Stimulated activated CD8-positive, alpha-beta memory T cell treated with anti-CD3 and anti-CD28 coated beads, Interleukin-15, amount 100 ng/mL, for 4 hours (primary cell): ENCODE measurements around the gene TDRKH.
A peak's percentile ranks its signal among the peaks of the same experiment; 100 is the strongest.
"Not testable (repeated sequence)": the region's sequence is repeated elsewhere in the genome, so short reads cannot be mapped to it uniquely, and the experiment has no call there.

ENCODE experiments used
- DNase-seq, 2 donors: peaks; one replicate each; pipeline ENCODE4 v3.0.0-alpha.2; 2020; ENCODE audit warnings: low read depth in 2 of 2

Gene TDRKH

DNA sequence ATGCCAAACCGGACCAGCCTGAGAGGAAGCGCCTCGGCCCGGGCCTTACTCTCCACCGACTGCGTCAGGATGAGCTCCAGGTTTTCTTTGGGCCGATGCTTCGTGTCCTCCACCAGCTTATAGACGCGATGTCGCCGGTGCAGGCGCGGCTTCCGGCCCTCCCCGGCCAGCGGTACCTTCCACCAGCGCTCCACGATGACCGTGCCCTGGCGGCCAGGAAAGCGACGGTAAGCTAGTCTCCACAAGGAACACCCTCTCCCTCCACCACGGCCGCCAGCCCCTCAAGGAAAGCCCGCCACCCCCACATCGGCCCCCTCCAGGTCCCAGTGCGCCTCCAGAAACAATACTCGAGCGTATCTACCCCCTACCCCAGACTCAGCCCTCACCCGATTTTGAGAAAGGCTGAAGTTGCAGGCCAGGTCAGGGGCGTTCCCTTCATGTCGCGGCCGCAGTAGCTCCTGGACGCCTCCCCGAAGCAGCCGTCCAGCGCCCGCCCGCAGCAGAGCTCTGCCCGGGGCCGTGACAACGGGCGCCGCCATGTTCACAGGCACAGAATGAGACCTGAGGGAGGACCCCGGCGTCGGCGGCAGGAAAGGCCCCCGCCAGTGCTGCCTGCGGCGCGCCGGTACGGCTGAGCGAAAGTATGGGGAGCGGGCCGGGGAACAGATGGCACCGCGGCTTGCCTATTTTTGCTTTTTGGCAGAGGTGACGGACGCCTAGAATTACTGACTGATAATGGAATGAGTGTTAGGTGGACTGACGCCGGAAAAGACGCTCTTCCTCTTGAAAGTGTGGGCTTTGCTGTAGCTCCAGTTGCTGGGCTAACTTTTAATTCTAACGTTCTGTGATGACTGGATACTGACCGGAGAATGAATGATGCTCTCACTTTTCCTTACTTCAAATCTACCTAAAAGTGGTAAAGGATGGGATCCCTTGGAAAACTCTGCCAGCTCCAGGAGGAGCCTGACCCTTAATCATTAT is 27.1 kb downstream of the TDRKH start, which contains the start of gene MRPL9:
MRPL9 (minus strand) TSS at position 556 of the 981 bp plus-strand sequence; CDS start at position 539, 17 bp downstream.
- peak; percentile 66 to 70 for DNase-seq

DNA sequence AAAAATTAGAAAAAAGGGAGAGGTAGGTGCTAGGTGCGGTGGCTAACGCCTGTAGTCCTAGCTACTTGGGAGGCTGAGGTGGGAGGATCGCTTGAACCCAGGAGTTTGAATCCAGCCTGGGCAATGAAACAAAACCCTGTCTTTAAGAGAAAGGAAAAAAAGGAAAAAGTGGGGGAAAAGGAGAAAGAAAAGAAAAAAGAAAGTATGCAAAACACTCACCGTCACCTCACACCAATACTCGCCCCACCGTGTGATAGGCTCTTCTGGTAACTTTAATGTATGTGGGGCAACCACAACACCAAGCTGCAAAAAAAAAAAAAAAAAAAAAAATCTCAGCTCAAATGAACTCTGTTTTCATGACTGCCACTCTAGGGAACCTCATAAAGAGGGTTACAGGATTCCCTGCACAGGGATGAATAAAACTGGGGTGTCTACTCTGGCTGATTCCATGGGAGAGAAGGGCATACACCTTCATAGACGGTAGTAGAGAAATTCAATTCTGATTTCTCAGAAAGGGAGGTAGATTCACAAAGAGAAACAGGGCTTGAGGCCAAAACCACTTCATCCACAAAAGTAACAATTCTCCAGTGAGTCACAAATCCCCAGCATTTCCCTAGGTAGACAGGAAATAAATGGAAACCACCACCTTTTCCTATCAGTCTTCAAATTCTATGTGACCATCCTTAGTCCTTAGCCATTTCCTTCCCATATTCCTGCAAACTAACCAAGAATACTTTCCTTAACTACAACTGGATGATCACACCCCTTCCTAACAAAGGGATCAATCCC is 29.5 kb downstream of the TDRKH start:
- no peak for DNase-seq

DNA sequence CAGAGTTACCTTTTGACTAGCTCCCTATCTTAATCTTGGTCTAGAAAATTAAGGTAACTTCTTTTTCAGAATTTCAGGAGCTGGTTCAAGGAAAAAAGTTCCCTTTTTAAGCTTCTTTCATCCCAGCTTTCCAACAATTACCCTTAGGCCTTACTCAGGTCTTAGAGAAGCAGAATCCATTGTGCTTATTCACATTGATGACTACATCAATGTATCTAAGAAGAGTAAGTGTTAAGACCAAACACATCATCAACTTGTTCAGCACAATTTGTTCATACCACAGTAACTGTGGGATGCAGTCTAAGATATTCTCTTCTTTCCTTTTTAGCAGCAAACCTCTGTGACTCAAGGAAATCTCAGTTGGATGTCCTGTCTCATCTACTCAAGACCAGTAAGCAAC is 31.1 kb downstream of the TDRKH start:
- DNase-seq, result no peak

DNA sequence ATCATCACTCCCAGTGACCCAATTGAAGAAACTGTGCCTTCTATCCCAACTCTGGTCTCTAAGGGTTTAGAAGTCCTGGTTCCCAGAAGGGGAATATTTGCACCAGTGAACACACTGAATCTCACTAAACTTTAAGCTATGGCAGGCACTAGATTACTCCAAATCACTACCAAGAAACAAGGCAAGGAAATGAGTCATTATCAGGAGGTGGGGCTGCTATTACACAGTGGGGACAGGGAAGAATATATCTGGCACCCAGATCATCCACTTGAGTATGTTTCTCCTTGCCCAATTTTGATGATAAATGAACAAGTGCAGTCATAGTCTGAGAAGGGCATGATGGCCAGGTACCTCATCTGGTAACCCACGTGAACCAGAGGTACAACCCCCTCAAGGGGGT is 34.0 kb downstream of the TDRKH start:
- no peak for DNase-seq

DNA sequence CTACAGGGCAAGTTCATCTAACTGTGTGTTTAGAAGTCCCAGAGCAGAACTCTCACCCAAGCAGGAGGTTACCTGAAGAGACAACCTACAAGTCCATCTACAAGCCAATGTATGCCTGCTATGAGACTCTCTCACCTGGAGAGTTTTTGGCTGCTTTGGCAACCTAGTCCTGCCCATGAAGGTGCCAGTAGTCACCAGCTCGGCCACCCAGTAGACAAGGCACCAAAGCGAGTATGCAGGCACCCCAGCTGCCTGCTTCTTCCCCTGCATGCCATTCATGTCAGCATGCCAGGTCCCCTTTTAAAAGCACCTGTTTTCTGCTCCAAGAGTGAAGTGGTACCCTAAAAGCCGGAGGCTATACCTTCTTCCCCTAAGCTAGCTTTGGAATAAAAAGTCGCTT is 48.8 kb downstream of the TDRKH start:
- DNase-seq, result no peak

DNA sequence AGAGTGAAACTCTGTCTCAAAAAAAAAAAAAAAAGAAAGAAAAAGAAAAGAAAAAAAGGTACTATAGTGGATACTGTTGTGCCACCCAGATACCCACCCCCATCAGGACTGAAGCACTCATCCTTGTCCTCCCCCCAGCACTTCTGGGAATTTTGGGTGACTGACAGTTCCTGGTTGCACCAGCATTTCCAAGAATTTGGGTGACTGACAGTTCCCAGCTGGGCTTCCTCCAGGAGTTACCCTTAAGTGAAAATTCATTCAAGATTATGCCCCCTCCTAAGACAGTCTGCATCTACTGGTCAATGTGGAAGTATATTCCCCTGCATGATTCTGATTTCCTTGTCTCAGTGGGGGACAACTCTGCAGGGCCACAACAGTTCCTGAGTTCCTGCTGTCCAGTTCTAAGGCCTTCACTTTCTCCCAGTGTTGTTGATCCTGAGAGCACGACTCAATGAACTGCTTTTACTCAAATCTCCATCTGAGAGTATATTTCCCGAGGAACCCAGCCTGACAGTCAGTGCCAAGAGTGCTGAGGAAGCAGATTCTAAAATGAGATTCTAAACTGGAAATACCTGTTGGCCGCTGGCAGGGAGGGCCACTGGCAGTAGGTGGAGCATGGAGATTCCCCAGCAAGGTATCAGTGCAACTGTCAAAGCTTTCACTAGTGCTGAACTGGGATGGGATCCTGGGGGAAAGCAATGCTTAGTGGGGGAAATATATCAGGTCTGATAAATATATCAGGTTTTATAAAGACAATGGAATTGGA is 50.5 kb downstream of the TDRKH start:
- no peak for DNase-seq

DNA sequence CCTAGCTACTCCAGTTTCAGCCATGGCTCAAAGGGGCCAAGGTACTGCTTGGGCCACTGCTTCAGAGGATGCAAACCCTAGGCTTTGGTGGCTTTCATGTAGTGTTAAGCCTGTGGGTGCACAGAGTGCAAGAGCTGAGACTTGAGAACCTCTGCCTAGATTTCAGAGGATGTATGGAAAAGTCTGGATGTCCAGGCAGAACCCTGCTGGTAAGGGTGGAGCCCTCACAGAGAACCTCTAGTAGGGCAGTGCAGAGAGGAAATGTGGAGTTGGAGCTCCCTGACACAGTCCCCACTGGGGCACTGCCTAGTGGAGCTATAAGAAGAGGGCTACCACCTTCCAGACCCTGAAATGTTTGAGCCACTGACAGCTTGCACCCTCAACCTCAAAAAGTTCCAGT is 52.8 kb downstream of the TDRKH start:
- DNase-seq, result no peak

DNA sequence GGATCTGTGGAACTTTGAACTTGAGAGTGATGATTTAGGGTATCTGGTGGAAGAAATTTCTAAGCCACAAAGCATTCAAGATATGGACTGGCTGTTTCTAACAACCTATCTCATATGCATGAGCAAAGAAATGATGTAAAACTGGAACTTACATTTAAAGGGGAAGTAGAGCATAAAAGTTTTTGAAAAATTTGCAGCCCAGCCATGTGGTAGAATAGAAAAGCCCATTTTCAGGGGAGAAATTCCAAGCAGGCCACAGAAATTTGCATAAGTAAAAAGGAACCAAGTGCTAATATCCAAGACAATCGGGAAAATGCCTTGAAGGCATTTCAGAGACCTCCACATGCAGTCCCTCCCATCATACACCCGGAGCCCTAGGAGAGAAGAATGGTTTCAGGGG is 53.3 kb downstream of the TDRKH start:
- no peak for DNase-seq

DNA sequence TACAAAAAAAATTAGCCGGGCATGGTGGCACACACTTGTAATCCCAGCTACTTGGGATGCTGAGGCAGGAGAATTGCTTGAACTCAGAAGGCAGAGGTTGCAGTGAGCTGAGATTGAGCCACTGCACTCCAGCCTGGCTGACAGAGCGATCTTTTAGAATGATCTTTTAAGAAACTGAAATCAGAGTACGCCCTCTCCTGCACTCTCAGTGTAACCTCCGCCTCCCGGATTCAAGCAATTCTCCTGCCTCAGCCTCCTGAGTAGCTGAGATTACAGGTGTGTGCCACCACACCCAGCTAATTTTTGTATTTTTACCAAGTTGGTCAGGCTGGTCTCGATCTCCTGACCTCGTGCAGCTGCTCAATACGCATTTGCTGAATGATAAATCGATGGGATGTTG is 56.3 kb downstream of the TDRKH start:
- DNase-seq, result not testable (repeated sequence)

DNA sequence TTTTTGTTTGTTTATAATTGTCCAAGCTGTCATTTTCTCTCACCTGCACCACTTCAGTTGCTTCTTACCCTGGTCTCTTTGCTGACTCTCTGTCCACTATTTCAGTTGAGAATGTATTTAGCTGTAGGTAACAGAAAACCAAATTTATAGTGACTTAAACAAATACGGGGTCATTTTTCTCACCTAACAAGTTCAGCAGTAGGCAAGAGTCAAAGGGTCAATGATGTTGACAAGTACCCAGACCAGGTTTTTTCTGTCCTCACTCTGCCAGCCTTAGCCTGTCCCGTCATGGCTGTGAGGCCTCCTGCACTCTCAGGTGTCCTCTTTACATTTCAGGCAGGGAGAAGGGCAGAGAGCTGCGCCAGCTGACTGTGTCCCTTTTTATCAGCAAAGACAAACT is 57.2 kb downstream of the TDRKH start:
- DNase-seq, result no peak

DNA sequence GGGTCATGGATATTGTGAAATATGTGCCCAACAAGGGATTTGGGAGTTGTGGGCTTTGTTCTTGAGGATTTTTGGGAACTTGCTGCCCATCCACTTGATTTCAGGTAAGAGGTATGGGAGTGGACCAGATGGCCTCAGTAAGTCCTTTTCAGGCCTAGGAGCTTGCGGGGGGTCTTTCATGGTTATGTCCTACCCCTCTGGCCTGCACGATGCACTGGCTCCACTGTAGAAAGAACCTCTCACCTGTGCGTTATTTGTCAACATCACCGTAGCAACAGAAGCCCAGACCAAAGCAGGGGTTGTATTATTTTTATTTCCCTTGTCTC is 60.4 kb downstream of the TDRKH start:
- DNase-seq, result no peak

DNA sequence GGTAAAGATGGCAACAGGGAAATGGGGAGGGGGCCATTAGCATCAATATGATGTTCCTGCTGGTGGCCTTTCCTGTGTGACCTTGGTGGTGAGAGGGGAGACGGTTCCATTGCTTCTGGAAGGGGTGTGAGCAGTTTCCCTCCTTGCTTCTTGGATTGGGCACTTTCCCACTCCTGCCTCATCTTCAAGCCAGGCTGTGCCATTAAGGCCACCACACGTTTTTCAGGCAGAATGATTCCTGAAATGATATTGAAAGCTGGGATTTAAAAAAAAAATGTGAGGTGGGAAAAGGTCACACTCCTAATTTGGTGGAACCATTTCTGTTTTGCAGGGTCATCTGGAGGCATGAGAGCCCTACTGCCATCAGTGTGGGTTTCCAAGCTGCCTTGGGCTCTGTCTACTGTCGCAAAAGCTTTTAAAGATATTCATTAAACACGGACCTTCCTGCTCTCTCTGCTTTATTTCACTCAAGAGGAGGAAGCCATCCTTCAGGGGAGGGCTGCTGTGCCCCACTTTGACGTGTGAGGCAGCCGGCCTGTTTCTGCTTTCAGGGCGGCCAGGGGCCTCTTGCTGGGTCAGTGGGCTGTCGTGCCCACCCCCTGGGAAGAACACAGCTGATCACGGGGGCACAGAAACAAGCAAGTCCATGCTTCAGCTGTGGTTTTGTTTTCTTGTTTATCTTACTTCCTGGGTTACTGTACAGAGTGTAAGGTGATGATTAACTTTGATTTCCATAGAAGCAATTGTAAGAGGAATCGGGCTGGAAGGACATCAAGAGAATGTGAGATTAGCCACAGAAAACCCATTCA is 60.9 kb downstream of the TDRKH start:
- DNase-seq, result no peak

DNA sequence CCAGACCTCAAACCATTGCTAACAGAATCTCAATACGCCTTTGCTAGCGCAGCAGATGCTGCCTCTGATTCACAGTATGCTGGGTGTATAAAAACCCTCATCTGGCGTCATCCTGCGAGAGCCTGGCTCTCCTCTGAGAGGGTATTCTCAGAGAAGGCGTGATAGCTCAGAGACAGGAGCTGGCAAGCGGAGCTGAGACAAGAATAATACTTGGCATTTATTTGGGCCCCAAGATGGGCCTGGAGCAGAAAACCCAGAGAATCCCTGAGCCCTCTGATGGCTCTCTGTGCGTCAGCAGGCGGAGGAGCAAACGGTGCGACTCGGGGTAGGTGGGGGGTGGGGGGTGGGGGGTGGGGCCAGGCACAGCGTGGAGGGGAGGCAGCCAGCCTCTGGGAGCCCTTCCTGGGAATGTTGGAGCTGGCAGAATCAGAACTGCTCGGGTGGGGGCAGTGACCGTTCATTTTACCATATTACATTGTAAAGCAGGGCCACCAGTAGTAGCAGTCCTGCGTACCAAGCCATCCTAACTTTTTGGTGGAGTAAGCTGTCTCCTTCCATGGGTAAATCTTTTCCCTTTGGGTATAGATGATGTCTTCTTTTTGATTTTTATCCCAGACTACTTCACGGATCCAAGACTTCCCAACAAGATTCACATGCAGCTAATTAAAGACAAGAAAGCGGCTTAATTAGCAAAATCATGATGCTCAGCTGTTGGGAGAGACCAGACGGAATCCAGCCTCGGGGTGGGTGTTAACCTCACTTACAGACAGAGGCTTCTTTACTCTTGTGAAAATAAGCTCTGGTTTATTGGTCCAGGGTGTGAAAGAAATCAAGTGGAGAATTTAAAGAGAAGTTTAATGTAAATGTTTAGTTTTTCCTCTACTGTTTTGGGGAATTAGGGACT is 61.9 kb downstream of the TDRKH start:
- DNase-seq, result no peak

DNA sequence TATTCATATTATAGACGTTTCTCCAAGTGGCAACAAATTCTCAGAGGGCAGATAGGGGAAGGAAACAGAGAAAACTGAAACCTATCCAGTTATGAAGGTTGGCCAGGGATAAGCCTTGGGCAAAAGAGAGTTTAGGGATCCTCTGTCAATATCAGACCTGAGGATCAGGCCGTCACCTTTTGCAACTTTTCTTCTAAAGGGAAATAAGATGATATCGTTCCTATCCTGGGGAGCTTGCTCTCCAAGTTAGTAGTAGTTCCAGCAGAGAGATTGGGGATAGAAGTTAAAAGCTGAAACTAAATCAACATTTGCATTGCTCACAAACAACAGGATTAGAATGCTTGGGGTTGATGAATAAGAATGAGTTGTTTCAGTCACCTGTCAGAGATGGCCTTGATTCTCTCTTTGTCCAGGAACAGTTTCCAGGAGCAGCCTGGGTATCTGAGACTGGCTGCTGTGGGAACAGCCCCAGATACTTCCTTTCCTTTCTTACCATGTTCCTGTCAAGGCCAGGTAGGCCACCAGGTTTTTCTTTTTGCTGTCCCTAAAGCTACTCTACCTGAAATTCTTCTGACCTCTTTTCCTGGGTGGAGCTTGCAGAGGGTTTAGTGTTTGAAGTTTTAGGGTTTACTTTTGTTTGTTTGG is 66.5 kb downstream of the TDRKH start:
- no peak for DNase-seq
